ENCODE data around the gene CRYZL1. TPM values are rescaled to one million over a fixed set of nuclear protein-coding genes. Genes with fewer than 3 reads are reported as not detected.
"Not testable (repeated sequence)": the region's sequence is repeated elsewhere in the genome, so short reads cannot be mapped to it uniquely, and the experiment has no call there.

CRYZL1 gene
- polyA plus RNA-seq, 3 donors: 25.9 to 30.6 (median 26.1) TPM

DNA sequence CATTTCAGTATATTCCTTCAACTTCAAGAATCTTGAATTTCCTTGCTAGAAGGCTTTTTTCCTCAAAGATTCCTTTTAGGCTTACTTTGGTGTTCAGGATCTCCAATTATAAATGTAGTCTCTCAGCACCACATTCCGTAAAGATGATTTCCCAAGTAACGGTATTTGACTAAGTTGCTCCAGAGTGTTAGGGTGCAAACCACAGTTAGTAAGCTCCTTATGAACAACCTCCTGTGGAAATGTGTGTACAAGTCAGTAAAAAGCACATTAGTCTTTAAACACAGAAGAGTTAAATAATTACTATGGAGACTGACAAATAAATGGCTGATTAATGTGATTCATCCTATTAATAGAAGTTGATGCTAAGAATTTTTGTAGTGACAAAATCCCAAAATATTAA, 63.3 kb downstream of the CRYZL1 start:
- Histone ChIP-seq H3K36me3 (replicated peaks in 1 of 2; ENCODE audit: control insufficient read depth in 1 of 2, insufficient read depth in 2 of 2, low read length in 2 of 2) (peaks cover 48 to 52% of the 10 kb centered on the region in 2 donors), H3K9me3 (replicated peaks in 1 of 2; ENCODE audit: control insufficient read depth in 1 of 2, insufficient read depth in 1 of 2, low read length in 2 of 2) (no peaks in the 10 kb centered on the region), H3K79me2 (ENCODE audit: insufficient read depth, low read length) (peaks cover 14% of the 10 kb centered on the region), H3K4me1 (ENCODE audit: control insufficient read depth in 1 of 2, insufficient read depth in 2 of 2, low read length in 2 of 2) (peaks cover 5 to 7% of the 10 kb centered on the region in 2 donors), H3K4me3 (replicated peaks in 1 of 3; ENCODE audit: low read depth in 2 of 3, low read length in 3 of 3) (no peak overlapping the region), H4K20me1 (ENCODE audit: insufficient read depth, low read length) (peaks cover 61% of the 10 kb centered on the region), H3K27ac (ENCODE audit: low read depth in 1 of 2, low read length in 2 of 2) (peak overlapping the region in 1 of 2 donors; percentile 17), H3K9ac (ENCODE audit: insufficient read depth, low read length, poor library complexity, severe bottlenecking) (no peak overlapping the region), H2AFZ (ENCODE audit: insufficient read depth, low read depth, low read length, poor library complexity, severe bottlenecking) (no peak overlapping the region), H3K27me3 (ENCODE audit: control insufficient read depth in 2 of 2, insufficient read depth in 2 of 2, low read length in 2 of 2) (no peaks in the 10 kb centered on the region), H3K4me2 (replicated peaks; ENCODE audit: extremely low read depth, low read length, poor library complexity, severe bottlenecking) (no peak overlapping the region)
- no peak for DNase-seq
- Mint-ChIP-seq H3K27me3 (ENCODE audit: low read depth in 3 of 3) (no peaks in the 10 kb centered on the region), H3K27ac (no peak overlapping the region), H3K4me1 (peaks cover 12% of the 10 kb centered on the region), H3K9me3 (no peaks in the 10 kb centered on the region), H3K4me3 (no peak overlapping the region), H3K36me3 (peaks cover 30 to 49% of the 10 kb centered on the region in 2 donors)
- intact Hi-C loops (cut with micrococcal nuclease): no loop called here
- TF ChIP-seq CTCF (IDR thresholded peaks at IDR 0.05): no peak
- WGBS (ENCODE audit: insufficient coverage): no CpG with 5 or more reads among the region's 2 CpGs

GRCh38 chr21:33576741-33577141, 64.8 kb downstream of the CRYZL1 start:
- H3K27me3 ChIP-seq (ENCODE audit: control insufficient read depth in 2 of 2, insufficient read depth in 2 of 2, low read length in 2 of 2); H3K9me3 Mint-ChIP-seq; H3K4me1 ChIP-seq (ENCODE audit: control insufficient read depth in 1 of 2, insufficient read depth in 2 of 2, low read length in 2 of 2); H2AFZ ChIP-seq (ENCODE audit: insufficient read depth, low read depth, low read length, poor library complexity, severe bottlenecking); H3K4me3 Mint-ChIP-seq; H3K4me3 ChIP-seq (replicated peaks in 1 of 3; ENCODE audit: low read depth in 2 of 3, low read length in 3 of 3); H3K27me3 Mint-ChIP-seq (ENCODE audit: low read depth in 3 of 3); DNase-seq; H3K9me3 ChIP-seq (replicated peaks in 1 of 2; ENCODE audit: control insufficient read depth in 1 of 2, insufficient read depth in 1 of 2, low read length in 2 of 2); intact Hi-C loops (cut with micrococcal nuclease); H3K9ac ChIP-seq (ENCODE audit: insufficient read depth, low read length, poor library complexity, severe bottlenecking); H3K4me2 ChIP-seq (replicated peaks; ENCODE audit: extremely low read depth, low read length, poor library complexity, severe bottlenecking): not testable (repeated sequence)
- Mint-ChIP-seq H3K4me1 (peaks cover 12% of the 10 kb centered on the region), H3K27ac (peak overlapping the region in 2 of 7 donors; percentile 23 to 30), H3K36me3 (peaks cover 38 to 54% of the 10 kb centered on the region in 2 donors)
- H3K36me3 ChIP-seq (replicated peaks in 1 of 2; ENCODE audit: control insufficient read depth in 1 of 2, insufficient read depth in 2 of 2, low read length in 2 of 2): peaks cover 59 to 66% of the 10 kb centered on the region in 2 donors
- H3K79me2 ChIP-seq (ENCODE audit: insufficient read depth, low read length): peaks cover 22% of the 10 kb centered on the region
- peak overlapping the region in 1 of 2 donors; percentile 41 for H3K27ac ChIP-seq (ENCODE audit: low read depth in 1 of 2, low read length in 2 of 2)
- no CpG with 5 or more reads among the region's 2 CpGs for WGBS (ENCODE audit: insufficient coverage)
- H4K20me1 ChIP-seq (ENCODE audit: insufficient read depth, low read length): peaks cover 75% of the 10 kb centered on the region
